Forelimb muscle (tissue), 1 donor: ENCODE measurements around the gene KCNIP4. TPM values are rescaled to one million over a fixed set of nuclear protein-coding genes. Genes with fewer than 3 reads are reported as not detected.
A peak's percentile ranks its signal among the peaks of the same experiment; 100 is the strongest.
"Not testable (repeated sequence)": the region's sequence is repeated elsewhere in the genome, so short reads cannot be mapped to it uniquely, and the experiment has no call there.

ENCODE experiments used
- DNase-seq: peaks from one replicate; pipeline ENCODE4 v3.0.0-alpha.2; 2013; ENCODE audit warnings: low read depth
- polyA plus RNA-seq: library from polyadenylated mRNA; unstranded; fragments of 120-200 nt; gene quantifications from one replicate; pipeline ENCODE4 v1.2.1, GENCODE V29; 2013; ENCODE audit not compliant: insufficient read length

KCNIP4 gene
- 0.97 TPM for polyA plus RNA-seq

- DNase-seq, result no peak
Observed at GRCh38 chr4:21948347-21949072, at the start of gene KCNIP4. KCNIP4 (minus strand) TSS chr4:21948772.

- not testable (repeated sequence) for DNase-seq
Observed at GRCh38 chr4:21996618-21997017, 48.0 kb upstream of the KCNIP4 start.

DNA sequence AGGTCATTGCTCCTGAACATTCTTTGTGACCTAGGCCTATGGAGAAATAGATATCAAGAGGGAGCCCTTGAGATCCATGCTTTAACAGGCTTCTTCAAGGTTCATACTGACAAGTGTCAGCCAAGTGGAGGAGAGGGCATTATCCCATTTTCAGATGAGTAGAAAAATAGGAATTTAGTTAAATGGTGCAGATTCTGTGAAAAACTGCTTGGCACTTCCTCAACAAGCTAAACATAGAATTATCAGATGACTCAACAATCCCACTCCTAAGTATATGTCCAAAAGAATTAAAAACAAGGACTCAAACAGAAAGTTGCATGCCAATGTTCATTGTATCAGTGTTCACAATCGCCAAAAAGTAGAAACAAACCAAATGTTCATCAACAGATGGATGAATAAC is 43.8 kb upstream of the KCNIP4 start:
- DNase-seq, result no peak

GRCh38 chr4:21991562-21991961 is 43.0 kb upstream of the KCNIP4 start:
- DNase-seq, result no peak

DNA sequence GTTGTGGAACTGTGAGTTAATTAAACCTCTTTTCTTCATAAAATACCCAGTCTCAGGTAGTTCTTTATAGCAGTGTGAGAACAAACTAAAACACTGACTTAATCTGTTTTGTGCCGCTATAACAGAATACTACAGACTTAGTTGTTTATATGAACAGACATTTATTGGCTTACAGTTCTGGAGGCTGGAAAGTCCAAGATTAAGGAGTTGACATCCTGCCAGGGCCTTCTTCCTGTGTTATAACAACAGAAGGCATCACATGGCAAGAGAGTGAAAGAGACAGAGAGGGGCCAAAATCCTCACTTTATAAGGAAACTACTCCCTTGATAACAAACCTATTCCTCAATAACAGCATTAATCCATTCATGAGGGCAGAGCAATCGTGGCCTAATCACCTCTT is 42.5 kb upstream of the KCNIP4 start:
- DNase-seq, result no peak

GRCh38 chr4:21989351-21989750 is 40.8 kb upstream of the KCNIP4 start:
- DNase-seq, result no peak

GRCh38 chr4:21986307-21986706 is 37.7 kb upstream of the KCNIP4 start:
- peak; percentile 74 for DNase-seq

- DNase-seq, result no peak
Observed at GRCh38 chr4:21982087-21982486, 33.5 kb upstream of the KCNIP4 start.

- DNase-seq, result no peak
Observed at GRCh38 chr4:21979196-21979595, 30.6 kb upstream of the KCNIP4 start.

DNA sequence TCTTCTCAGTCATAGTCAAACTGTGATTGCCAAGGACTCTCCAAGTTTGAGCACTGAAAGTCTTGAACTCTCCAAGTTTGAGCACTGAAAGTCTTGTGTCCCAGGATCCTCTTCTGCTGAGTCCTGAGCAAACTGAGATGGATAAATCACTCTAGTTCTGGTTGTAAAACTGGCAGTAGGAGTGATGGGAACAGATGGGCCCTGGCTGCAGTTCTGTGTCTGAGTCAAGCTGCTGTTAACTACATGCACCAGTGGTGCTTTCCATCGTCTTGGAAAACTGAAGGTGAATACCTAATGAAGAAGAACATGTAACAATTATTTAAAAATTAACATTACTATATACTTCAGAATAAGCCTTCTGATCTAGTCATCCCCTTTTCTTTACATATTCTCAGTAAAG is 27.6 kb upstream of the KCNIP4 start:
- DNase-seq, result no peak

GRCh38 chr4:21973850-21974249 is 25.3 kb upstream of the KCNIP4 start:
- no peak for DNase-seq

DNA sequence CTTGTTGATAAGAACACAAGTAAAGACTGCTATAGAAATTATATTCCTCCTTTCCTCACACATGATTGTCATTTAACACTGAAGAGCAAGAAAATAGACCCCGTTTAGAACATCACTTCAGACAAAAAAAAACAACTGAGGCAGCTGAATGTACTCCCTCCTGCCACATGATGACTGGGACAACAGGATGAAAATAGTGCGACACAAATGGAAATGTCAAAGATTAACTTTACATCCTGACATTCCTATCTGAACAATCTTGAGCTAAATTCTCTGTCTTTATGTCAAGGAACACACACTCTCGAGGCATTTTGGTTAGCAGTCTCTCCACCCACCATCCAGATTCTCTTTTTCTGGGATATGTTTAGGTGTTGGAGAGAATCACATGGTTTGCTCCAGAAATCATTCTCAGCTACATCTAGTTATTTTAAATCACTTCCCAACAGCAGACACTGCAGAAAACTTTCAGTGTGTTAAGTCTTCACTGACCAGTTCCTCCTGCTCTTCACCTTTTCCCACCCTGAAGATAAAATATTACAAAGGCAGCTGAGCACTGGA is 16.3 kb upstream of the KCNIP4 start:
- no peak for DNase-seq

DNA sequence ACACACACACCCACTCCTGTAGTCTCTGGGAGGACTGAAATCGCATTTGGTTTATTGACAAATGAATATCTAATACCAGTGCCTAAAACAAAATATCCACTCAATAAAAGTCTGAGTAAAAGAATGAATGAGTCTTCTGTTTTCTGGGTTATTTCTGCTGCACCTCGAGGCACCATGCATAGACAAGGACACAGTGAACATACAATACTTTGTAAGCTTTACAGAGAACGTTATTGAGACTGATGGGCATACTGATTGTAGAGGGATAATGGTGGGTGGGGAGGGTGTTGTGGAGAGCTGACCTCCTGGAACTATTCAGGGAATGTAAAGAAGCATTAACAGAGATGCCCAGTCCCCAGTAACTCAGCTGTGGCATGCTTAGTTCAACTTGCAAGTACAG is 14.1 kb upstream of the KCNIP4 start:
- DNase-seq, result no peak

GRCh38 chr4:21960793-21961192 is 12.2 kb upstream of the KCNIP4 start:
- no peak for DNase-seq

- DNase-seq, result no peak
Observed at GRCh38 chr4:21954916-21955315, 6.3 kb upstream of the KCNIP4 start.

GRCh38 chr4:21953653-21954052 is 5.1 kb upstream of the KCNIP4 start:
- DNase-seq, result no peak

- DNase-seq, result no peak
Observed at GRCh38 chr4:21952549-21952948, 4.0 kb upstream of the KCNIP4 start.

DNA sequence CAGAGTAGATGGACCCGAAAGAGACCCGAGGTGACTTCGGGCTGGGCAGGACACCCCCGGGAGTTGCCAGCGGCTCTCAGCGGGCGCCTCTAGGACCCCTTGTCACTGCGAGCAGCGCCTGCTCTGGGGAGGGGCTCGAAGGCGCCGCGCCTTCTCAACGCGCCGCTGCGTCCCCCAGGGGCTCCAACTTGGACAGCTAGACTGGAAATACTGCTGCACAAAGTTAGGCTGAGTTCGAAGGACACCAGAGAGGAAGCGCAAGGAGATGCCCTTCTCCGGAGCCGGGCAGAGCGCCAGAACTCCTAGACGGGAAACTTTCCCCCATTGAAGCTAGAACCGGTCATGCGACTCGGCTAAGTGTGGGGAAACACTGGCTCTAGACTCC is 493 bp upstream of the KCNIP4 start:
- DNase-seq, result no peak

- no peak for DNase-seq
Observed at GRCh38 chr4:21947791-21948346, 703 bp downstream of the KCNIP4 start.

GRCh38 chr4:21946858-21947257 is 1.7 kb downstream of the KCNIP4 start:
- DNase-seq, result no peak

DNA sequence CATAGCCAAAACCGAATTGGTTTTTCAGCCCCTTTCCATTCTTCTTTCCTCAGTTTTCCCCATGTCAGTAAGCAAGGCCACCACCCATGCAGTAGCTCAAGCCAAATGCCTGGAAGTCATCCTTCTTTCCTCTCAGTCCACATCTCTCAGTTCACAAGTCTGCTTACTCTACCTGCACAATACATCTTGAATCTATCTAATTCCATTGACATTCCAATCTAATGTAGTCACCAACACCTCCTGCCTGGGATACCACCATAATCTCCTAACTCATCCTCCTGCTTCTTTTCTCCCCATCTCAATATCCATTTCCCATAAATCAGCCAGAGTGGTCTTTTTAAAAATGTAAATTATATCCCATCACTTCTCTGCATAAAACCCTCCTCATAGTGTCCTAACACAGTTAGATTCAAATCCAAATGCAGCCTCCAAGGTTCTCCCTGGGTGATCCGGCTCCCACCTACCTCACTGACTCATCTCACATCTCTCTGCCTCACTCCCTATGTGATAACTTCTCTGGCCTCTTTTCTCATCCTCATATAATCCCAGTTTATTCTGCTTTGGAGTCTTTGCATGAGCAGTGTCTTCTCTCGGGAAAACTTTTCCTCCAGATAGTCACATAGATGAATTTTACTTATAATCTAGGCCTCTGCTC is 26.9 kb downstream of the KCNIP4 start:
- no peak for DNase-seq

DNA sequence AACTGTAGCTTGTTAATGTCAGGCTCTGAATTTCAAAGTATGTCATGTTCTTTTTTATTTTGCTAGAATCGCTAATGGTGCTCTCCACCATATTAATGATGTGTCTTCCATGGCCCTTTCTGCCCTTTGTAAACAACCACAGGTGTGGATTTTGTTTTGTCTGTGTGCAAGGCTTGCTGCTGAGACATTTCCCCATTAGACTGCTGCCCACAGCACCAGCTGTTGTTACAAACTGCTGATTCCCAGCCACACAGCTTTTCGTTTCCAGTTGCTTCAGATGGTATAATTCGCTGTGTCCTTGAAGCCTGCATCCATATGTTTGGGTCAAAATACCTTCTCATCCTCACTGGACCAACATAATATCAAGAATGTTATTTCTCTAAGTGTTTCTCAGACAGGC is 32.8 kb downstream of the KCNIP4 start:
- DNase-seq, result no peak

DNA sequence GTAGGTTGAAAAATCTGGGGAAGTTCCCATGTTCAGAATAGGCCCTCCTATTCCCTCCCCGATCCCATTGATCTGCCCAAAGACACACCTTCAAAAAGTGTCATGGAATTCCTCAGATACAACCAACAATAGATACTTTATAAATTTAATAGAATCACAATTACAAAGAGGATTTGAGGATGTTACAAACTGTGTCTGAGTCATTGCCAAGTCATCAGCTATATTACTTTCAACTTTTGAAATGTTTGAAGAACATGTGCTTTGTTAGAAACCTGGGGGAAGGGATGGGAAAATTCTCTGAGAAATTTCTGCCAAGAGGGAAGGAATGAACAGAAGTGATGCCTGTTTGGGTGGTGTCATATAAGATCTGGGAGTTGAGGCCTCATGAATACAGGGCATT is 46.7 kb downstream of the KCNIP4 start:
- DNase-seq, result no peak
